Hepatocyte (in vitro differentiated cells): ENCODE data around the gene ATPAF1. TPM values are rescaled to one million over a fixed set of nuclear protein-coding genes. Genes with fewer than 3 reads are reported as not detected.

Experiments
- DNase-seq: peaks from one replicate; pipeline ENCODE4 v3.0.0-alpha.2; 2016; ENCODE audit warnings: low spot score
- H2AFZ ChIP-seq: fragments of 200-600 bp; sonication (generic); 2 replicates; pipeline ENCODE4 v1.6.0; 2016; ENCODE audit warnings: antibody characterized with exemption, mild to moderate bottlenecking
- H3K27ac ChIP-seq: fragments of 200-600 bp; sonication (generic); 2 replicates; pipeline ENCODE4 v1.5.1; 2016; ENCODE audit warnings: mild to moderate bottlenecking
- H3K27me3 ChIP-seq: fragments of 200-600 bp; sonication (generic); 2 replicates; pipeline ENCODE4 v1.6.1; 2016
- H3K36me3 ChIP-seq: fragments of 200-600 bp; sonication (generic); replicated peaks from 2 replicates; pipeline ENCODE4 v1.5.1; 2016; ENCODE audit warnings: low read depth; ENCODE audit not compliant: insufficient read depth
- H3K4me1 ChIP-seq: fragments of 200-600 bp; sonication (generic); 2 replicates; pipeline ENCODE4 v1.5.1; 2016; ENCODE audit warnings: mild to moderate bottlenecking, moderate library complexity; ENCODE audit not compliant: insufficient read depth
- H3K4me2 ChIP-seq: fragments of 200-600 bp; sonication (generic); 2 replicates; pipeline ENCODE4 v1.6.0; 2016
- H3K4me3 ChIP-seq: fragments of 200-600 bp; sonication (generic); 2 replicates; pipeline ENCODE4 v1.5.1; 2016; ENCODE audit warnings: mild to moderate bottlenecking
- H3K79me2 ChIP-seq: fragments of 200-600 bp; sonication (generic); 2 replicates; pipeline ENCODE4 v1.6.0; 2017; ENCODE audit warnings: mild to moderate bottlenecking
- H3K9me2 ChIP-seq: fragments of 200-600 bp; sonication (generic); replicated peaks from 2 replicates; pipeline ENCODE4 v1.6.0; 2017; ENCODE audit warnings: mild to moderate bottlenecking; ENCODE audit not compliant: insufficient read depth
- H3K9me3 ChIP-seq: fragments of 200-600 bp; sonication (generic); 2 replicates; pipeline ENCODE4 v1.5.1; 2016; ENCODE audit warnings: low read depth, mild to moderate bottlenecking
- H4K20me1 ChIP-seq: fragments of 200-600 bp; sonication (generic); 2 replicates; pipeline ENCODE4 v1.6.0; 2016; ENCODE audit warnings: mild to moderate bottlenecking; ENCODE audit not compliant: insufficient read depth, poor library complexity, severe bottlenecking
- CTCF ChIP-seq: fragments of 200-600 bp; sonication (generic); IDR thresholded peaks from 2 replicates; pipeline ENCODE4 v1.5.1; 2016; ENCODE audit warnings: antibody characterized with exemption, mild to moderate bottlenecking; ENCODE audit not compliant: poor library complexity
- EZH2 ChIP-seq: fragments of 200-600 bp; sonication (generic); IDR thresholded peaks from 2 replicates; pipeline ENCODE4 v1.6.1; 2016; ENCODE audit warnings: antibody characterized with exemption, mild to moderate bottlenecking, borderline replicate concordance
- EZH2phosphoT487 ChIP-seq: fragments of 200-600 bp; sonication (generic); IDR thresholded peaks from one replicate; pipeline ENCODE4 v1.6.1; 2018; ENCODE audit warnings: antibody characterized with exemption, mild to moderate bottlenecking, low read depth, moderate library complexity; ENCODE audit not compliant: unreplicated experiment, severe bottlenecking
- WGBS: methylation state at CpG from one replicate; pipeline ENCODE4 v1.1.6; 2016; ENCODE audit warnings: low lambda C conversion rate; ENCODE audit errors: missing lambda C conversion rate; 5-methylcytosine and 5-hydroxymethylcytosine counted together
- polyA plus RNA-seq: library from polyadenylated mRNA; unstranded; fragments of >200 nt; fragmentation: Nextera tagmentation; extraction: Ambion mirVana; gene quantifications from 2 replicates; pipeline ENCODE4 v1.2.1, GENCODE V29; 2016
- total RNA-seq: library from RNA; depleted of rRNA; stranded (reverse); fragments of >200 nt; gene quantifications from 2 replicates; pipeline ENCODE4 v1.2.3, GENCODE V29; 2014

The ATPAF1 gene
- total and polyA plus RNA-seq, 2 experiments from 2014 or later, result 57.5 to 63.2 TPM

- Histone ChIP-seq H3K27ac (no peak overlapping the region), H3K27me3 (no peaks in the 10 kb centered on the region), H2AFZ (no peak overlapping the region), H3K9me3 (no peaks in the 10 kb centered on the region), H3K4me1 (peaks cover 19% of the 10 kb centered on the region), H3K36me3 (no peaks in the 10 kb centered on the region), H3K4me3 (no peak overlapping the region), H4K20me1 (no peaks in the 10 kb centered on the region), H3K79me2 (peaks cover 14% of the 10 kb centered on the region), H3K9me2 (no peaks in the 10 kb centered on the region), H3K4me2 (no peak overlapping the region)
- WGBS, result 84% methylated on average over 4 of the region's 4 CpGs
- no peak for DNase-seq
- no peak for TF ChIP-seq EZH2phosphoT487
- no peak for TF ChIP-seq EZH2
- TF ChIP-seq CTCF, result no peak
Observed at GRCh38 chr1:46618754-46619415, 49.3 kb downstream of the ATPAF1 start.

GRCh38 chr1:46617833-46618232 is 50.3 kb downstream of the ATPAF1 start:
- H3K36me3 ChIP-seq, result no peaks in the 10 kb centered on the region
- no peaks in the 10 kb centered on the region for H4K20me1 ChIP-seq
- DNase-seq, result no peak
- H3K27me3 ChIP-seq, result no peaks in the 10 kb centered on the region
- WGBS, result 88% methylated on average over 3 of the region's 3 CpGs
- H3K27ac ChIP-seq, result no peak overlapping the region
- no peaks in the 10 kb centered on the region for H3K9me2 ChIP-seq
- TF ChIP-seq EZH2phosphoT487 (no peak), EZH2 (no peak), CTCF (no peak)
- H2AFZ ChIP-seq, result no peak overlapping the region
- no peak overlapping the region for H3K4me2 ChIP-seq
- H3K4me1 ChIP-seq, result peaks cover 13% of the 10 kb centered on the region
- no peaks in the 10 kb centered on the region for H3K9me3 ChIP-seq
- peaks cover 16% of the 10 kb centered on the region for H3K79me2 ChIP-seq
- H3K4me3 ChIP-seq, result no peak overlapping the region

DNA sequence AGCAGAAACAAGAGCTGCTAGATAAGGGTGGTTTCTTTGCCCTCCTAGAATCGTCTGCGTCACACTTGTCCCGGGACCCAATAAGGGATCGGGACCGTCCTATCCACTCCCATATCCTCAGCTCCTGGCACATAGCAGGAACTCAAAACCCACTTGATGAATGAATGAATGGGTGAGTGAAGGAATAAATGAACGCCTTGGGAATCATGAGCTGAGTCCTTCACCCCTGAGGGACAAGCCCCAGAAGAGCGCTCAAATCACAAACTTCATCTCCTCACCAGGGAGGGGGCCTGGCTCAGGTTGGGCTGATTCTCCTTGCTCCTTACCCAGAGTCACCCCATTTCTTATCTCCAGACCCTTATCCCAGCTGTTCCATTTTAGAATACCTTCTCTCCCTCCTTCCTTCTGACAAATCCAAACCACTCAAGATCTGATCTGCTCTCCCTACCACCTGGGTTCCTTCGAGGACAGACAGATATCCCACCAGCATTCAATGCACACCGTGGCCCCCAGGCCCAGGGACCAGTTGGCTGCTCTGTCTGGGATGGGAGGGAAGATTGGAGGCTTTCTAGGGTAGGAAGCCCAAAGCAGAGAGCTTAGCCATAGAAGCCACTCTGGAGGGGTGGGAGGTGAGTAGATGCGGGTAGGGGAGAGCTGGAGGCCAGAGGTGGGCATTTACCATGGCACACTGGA is 50.9 kb downstream of the ATPAF1 start:
- H3K9me3 ChIP-seq, result no peaks in the 10 kb centered on the region
- H4K20me1 ChIP-seq, result no peaks in the 10 kb centered on the region
- H3K27me3 ChIP-seq, result no peaks in the 10 kb centered on the region
- WGBS, result 49% methylated on average over 10 of the region's 10 CpGs
- H3K36me3 ChIP-seq, result no peaks in the 10 kb centered on the region
- peak overlapping the region; percentile 92 for H3K27ac ChIP-seq
- DNase-seq, result no peak
- no peaks in the 10 kb centered on the region for H3K9me2 ChIP-seq
- peaks cover 13% of the 10 kb centered on the region for H3K4me1 ChIP-seq
- peak overlapping the region; percentile 84 for H2AFZ ChIP-seq
- peak overlapping the region; percentile 84 for H3K4me3 ChIP-seq
- H3K4me2 ChIP-seq, result peak overlapping the region; percentile 96
- H3K79me2 ChIP-seq, result peaks cover 16% of the 10 kb centered on the region
- TF ChIP-seq EZH2 (no peak), EZH2phosphoT487 (no peak), CTCF (no peak)
